ENCODE data around the gene INSR.

- TF ChIP-seq, protein P1, sequence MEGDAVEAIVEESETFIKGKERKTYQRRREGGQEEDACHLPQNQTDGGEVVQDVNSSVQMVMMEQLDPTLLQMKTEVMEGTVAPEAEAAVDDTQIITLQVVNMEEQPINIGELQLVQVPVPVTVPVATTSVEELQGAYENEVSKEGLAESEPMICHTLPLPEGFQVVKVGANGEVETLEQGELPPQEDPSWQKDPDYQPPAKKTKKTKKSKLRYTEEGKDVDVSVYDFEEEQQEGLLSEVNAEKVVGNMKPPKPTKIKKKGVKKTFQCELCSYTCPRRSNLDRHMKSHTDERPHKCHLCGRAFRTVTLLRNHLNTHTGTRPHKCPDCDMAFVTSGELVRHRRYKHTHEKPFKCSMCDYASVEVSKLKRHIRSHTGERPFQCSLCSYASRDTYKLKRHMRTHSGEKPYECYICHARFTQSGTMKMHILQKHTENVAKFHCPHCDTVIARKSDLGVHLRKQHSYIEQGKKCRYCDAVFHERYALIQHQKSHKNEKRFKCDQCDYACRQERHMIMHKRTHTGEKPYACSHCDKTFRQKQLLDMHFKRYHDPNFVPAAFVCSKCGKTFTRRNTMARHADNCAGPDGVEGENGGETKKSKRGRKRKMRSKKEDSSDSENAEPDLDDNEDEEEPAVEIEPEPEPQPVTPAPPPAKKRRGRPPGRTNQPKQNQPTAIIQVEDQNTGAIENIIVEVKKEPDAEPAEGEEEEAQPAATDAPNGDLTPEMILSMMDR (conservative IDR thresholded peaks at IDR 0.05; ENCODE audit: low read depth, low read length), result no peak
- TF ChIP-seq EZH2 (IDR thresholded peaks at IDR 0.05; ENCODE audit: low read length, unreplicated experiment) (no peak), EZH2phosphoT487 (IDR thresholded peaks at IDR 0.05; ENCODE audit: borderline replicate concordance, low read length) (no peak)
Measured at GRCh38 chr19:7072541-7072940, 221.7 kb downstream of the INSR start.
